ENCODE results near the gene DACH1.

- TF ChIP-seq, protein P1, sequence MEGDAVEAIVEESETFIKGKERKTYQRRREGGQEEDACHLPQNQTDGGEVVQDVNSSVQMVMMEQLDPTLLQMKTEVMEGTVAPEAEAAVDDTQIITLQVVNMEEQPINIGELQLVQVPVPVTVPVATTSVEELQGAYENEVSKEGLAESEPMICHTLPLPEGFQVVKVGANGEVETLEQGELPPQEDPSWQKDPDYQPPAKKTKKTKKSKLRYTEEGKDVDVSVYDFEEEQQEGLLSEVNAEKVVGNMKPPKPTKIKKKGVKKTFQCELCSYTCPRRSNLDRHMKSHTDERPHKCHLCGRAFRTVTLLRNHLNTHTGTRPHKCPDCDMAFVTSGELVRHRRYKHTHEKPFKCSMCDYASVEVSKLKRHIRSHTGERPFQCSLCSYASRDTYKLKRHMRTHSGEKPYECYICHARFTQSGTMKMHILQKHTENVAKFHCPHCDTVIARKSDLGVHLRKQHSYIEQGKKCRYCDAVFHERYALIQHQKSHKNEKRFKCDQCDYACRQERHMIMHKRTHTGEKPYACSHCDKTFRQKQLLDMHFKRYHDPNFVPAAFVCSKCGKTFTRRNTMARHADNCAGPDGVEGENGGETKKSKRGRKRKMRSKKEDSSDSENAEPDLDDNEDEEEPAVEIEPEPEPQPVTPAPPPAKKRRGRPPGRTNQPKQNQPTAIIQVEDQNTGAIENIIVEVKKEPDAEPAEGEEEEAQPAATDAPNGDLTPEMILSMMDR (IDR thresholded peaks at IDR 0.05; ENCODE audit: low read depth, low read length) = no peak
- no peak for TF ChIP-seq POLR2A (IDR thresholded peaks at IDR 0.05; ENCODE audit: extremely low read depth, insufficient read length)
- TF ChIP-seq MYC (IDR thresholded peaks at IDR 0.05; ENCODE audit: low read depth, low read length) = no peak
Observed at GRCh38 chr13:71459708-71460107, 407.3 kb downstream of the DACH1 start.

Data from NB4 (cell line).